Stimulated activated naive B cell treated with anti-CD40 and anti-IgM and Interleukin-4, amounts not matched to agents 10 μg/mL and 1 μg/mL and 100 μg/mL, for 72 hours (primary cell): ENCODE measurements around the gene TMEM201.

Source experiments
- ATAC-seq, 2 donors: fragments of 150-1000 bp; cut with Tn5 transposase; replicated peaks; 2 replicates each; pipeline ENCODE4 v1.10.0; 2021; ENCODE audit warnings: moderate library complexity in 1 of 2
- DNase-seq: peaks from one replicate; pipeline ENCODE4 v3.0.0; 2021
- H3K27ac Mint-ChIP-seq: one replicate; pipeline ENCODE4 v1.8.0; 2022; ENCODE audit warnings: mild to moderate bottlenecking, mixed read lengths
- H3K27me3 Mint-ChIP-seq, 2 donors: one replicate each; pipeline ENCODE4 v1.8.0; 2022; ENCODE audit warnings: mixed read lengths in 2 of 2
- H3K36me3 Mint-ChIP-seq, 2 donors: one replicate each; pipeline ENCODE4 v1.8.0; 2022; ENCODE audit warnings: mixed read lengths in 2 of 2, mild to moderate bottlenecking in 1 of 2
- H3K4me1 Mint-ChIP-seq, 2 donors: one replicate each; pipeline ENCODE4 v1.8.0; 2022; ENCODE audit warnings: mixed read lengths in 2 of 2, mild to moderate bottlenecking in 1 of 2
- H3K4me3 Mint-ChIP-seq, 2 donors: one replicate each; pipeline ENCODE4 v1.8.0; 2022; ENCODE audit warnings: mild to moderate bottlenecking in 2 of 2, mixed read lengths in 2 of 2, moderate library complexity in 1 of 2
- H3K9me3 Mint-ChIP-seq, 2 donors: one replicate each; pipeline ENCODE4 v1.8.0; 2022; ENCODE audit warnings: mixed read lengths in 2 of 2, mild to moderate bottlenecking in 1 of 2

Gene TMEM201

GRCh38 chr1:9653491-9654050 is 64.9 kb downstream of the TMEM201 start:
- DNase-seq (peak; percentile 48), ATAC-seq (peak; percentile 12 to 13)
- peaks cover 30 to 47% of the 10 kb centered on the region in 2 donors for H3K36me3 Mint-ChIP-seq
- H3K27me3 Mint-ChIP-seq: no peaks in the 10 kb centered on the region
- peak overlapping the region; percentile 95 for H3K27ac Mint-ChIP-seq
- H3K9me3 Mint-ChIP-seq: no peaks in the 10 kb centered on the region
- H3K4me3 Mint-ChIP-seq: peak overlapping the region; percentile 97
- peaks cover 50 to 88% of the 10 kb centered on the region in 2 donors for H3K4me1 Mint-ChIP-seq

GRCh38 chr1:9654051-9654833 is 65.5 kb downstream of the TMEM201 start:
- DNase-seq: peak; percentile 41
- Mint-ChIP-seq H3K4me1 (peaks cover 52 to 88% of the 10 kb centered on the region in 2 donors), H3K4me3 (peak overlapping the region; percentile 97), H3K9me3 (no peaks in the 10 kb centered on the region), H3K36me3 (peaks cover 30 to 43% of the 10 kb centered on the region in 2 donors), H3K27me3 (no peaks in the 10 kb centered on the region), H3K27ac (peak overlapping the region; percentile 95)
- peak; percentile 25 to 30 for ATAC-seq

GRCh38 chr1:9654834-9655723 is 66.4 kb downstream of the TMEM201 start:
- peak; percentile 83 for DNase-seq
- peaks cover 54 to 88% of the 10 kb centered on the region in 2 donors for H3K4me1 Mint-ChIP-seq

GRCh38 chr1:9655836-9656235 is 67.1 kb downstream of the TMEM201 start:
- Mint-ChIP-seq H3K27me3 (no peaks in the 10 kb centered on the region), H3K4me1 (peaks cover 59 to 88% of the 10 kb centered on the region in 2 donors), H3K4me3 (peak overlapping the region; percentile 97), H3K9me3 (no peaks in the 10 kb centered on the region), H3K27ac (peak overlapping the region; percentile 95), H3K36me3 (peaks cover 37 to 59% of the 10 kb centered on the region in 2 donors)
- ATAC-seq (no peak), DNase-seq (peak; percentile 11)

More at GRCh38 chr1:9654834-9655723, 66.4 kb downstream of the TMEM201 start:
- Mint-ChIP-seq H3K9me3 (no peaks in the 10 kb centered on the region), H3K27me3 (no peaks in the 10 kb centered on the region), H3K4me3 (peak overlapping the region; percentile 97), H3K27ac (peak overlapping the region; percentile 95), H3K36me3 (peaks cover 32 to 51% of the 10 kb centered on the region in 2 donors)
- peak; percentile 60 to 63 for ATAC-seq

- no peaks in the 10 kb centered on the region for H3K9me3 Mint-ChIP-seq
- peaks cover 40 to 59% of the 10 kb centered on the region in 2 donors for H3K36me3 Mint-ChIP-seq
- H3K27me3 Mint-ChIP-seq: no peaks in the 10 kb centered on the region
- H3K27ac Mint-ChIP-seq: peak overlapping the region; percentile 95
- ATAC-seq (no peak), DNase-seq (no peak)
- peak overlapping the region; percentile 83 to 97 for H3K4me3 Mint-ChIP-seq
- peaks cover 61 to 94% of the 10 kb centered on the region in 2 donors for H3K4me1 Mint-ChIP-seq
Observed at GRCh38 chr1:9657521-9658032, 68.9 kb downstream of the TMEM201 start.

- H3K9me3 Mint-ChIP-seq: no peaks in the 10 kb centered on the region
- H3K36me3 Mint-ChIP-seq: peaks cover 40 to 59% of the 10 kb centered on the region in 2 donors
- peak overlapping the region; percentile 95 for H3K27ac Mint-ChIP-seq
- H3K4me3 Mint-ChIP-seq: peak overlapping the region; percentile 62 to 97
- H3K27me3 Mint-ChIP-seq: no peaks in the 10 kb centered on the region
- peaks cover 65 to 93% of the 10 kb centered on the region in 2 donors for H3K4me1 Mint-ChIP-seq
- ATAC-seq: peak in 1 of 2 donors; percentile 1
- DNase-seq: peak; percentile 21
Observed at GRCh38 chr1:9658199-9658598, 69.5 kb downstream of the TMEM201 start.

GRCh38 chr1:9659328-9659727 is 70.6 kb downstream of the TMEM201 start:
- Mint-ChIP-seq H3K4me3 (no peak overlapping the region), H3K36me3 (peaks cover 31 to 55% of the 10 kb centered on the region in 2 donors), H3K4me1 (peaks cover 58 to 88% of the 10 kb centered on the region in 2 donors), H3K27ac (peak overlapping the region; percentile 88), H3K27me3 (no peaks in the 10 kb centered on the region), H3K9me3 (no peaks in the 10 kb centered on the region)
- DNase-seq (no peak), ATAC-seq (no peak)

GRCh38 chr1:9663257-9663656 is 74.5 kb downstream of the TMEM201 start:
- Mint-ChIP-seq H3K9me3 (no peaks in the 10 kb centered on the region), H3K27ac (peak overlapping the region; percentile 37), H3K4me1 (peaks cover 42 to 78% of the 10 kb centered on the region in 2 donors), H3K36me3 (peaks cover 32 to 56% of the 10 kb centered on the region in 2 donors), H3K4me3 (no peak overlapping the region), H3K27me3 (no peaks in the 10 kb centered on the region)
- DNase-seq: no peak
- ATAC-seq: no peak
